ENCODE measurements around the gene HCFC2.
A peak's percentile ranks its signal among the peaks of the same experiment; 100 is the strongest.

The HCFC2 gene

GRCh38 chr12:104154806-104155205 is 90.5 kb downstream of the HCFC2 start:
- peak overlapping the region; percentile 28; the same call in 1 of the 2 replicates for H3K27ac ChIP-seq (replicated peaks)
- DNase-seq (ENCODE audit: low read depth in 1 of 2, low spot score in 1 of 2) = no peak
- H3K4me3 ChIP-seq (replicated peaks; ENCODE audit: insufficient read depth, low read length) = no peak overlapping the region
- no peaks in the 10 kb centered on the region for H3K27me3 ChIP-seq (ENCODE audit: insufficient read depth, poor library complexity, severe bottlenecking)
- TF ChIP-seq, protein P1, sequence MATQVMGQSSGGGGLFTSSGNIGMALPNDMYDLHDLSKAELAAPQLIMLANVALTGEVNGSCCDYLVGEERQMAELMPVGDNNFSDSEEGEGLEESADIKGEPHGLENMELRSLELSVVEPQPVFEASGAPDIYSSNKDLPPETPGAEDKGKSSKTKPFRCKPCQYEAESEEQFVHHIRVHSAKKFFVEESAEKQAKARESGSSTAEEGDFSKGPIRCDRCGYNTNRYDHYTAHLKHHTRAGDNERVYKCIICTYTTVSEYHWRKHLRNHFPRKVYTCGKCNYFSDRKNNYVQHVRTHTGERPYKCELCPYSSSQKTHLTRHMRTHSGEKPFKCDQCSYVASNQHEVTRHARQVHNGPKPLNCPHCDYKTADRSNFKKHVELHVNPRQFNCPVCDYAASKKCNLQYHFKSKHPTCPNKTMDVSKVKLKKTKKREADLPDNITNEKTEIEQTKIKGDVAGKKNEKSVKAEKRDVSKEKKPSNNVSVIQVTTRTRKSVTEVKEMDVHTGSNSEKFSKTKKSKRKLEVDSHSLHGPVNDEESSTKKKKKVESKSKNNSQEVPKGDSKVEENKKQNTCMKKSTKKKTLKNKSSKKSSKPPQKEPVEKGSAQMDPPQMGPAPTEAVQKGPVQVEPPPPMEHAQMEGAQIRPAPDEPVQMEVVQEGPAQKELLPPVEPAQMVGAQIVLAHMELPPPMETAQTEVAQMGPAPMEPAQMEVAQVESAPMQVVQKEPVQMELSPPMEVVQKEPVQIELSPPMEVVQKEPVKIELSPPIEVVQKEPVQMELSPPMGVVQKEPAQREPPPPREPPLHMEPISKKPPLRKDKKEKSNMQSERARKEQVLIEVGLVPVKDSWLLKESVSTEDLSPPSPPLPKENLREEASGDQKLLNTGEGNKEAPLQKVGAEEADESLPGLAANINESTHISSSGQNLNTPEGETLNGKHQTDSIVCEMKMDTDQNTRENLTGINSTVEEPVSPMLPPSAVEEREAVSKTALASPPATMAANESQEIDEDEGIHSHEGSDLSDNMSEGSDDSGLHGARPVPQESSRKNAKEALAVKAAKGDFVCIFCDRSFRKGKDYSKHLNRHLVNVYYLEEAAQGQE (IDR thresholded peaks at IDR 0.05; ENCODE audit: insufficient replicate concordance, low read depth) = no peak
- TF ChIP-seq, protein P2, sequence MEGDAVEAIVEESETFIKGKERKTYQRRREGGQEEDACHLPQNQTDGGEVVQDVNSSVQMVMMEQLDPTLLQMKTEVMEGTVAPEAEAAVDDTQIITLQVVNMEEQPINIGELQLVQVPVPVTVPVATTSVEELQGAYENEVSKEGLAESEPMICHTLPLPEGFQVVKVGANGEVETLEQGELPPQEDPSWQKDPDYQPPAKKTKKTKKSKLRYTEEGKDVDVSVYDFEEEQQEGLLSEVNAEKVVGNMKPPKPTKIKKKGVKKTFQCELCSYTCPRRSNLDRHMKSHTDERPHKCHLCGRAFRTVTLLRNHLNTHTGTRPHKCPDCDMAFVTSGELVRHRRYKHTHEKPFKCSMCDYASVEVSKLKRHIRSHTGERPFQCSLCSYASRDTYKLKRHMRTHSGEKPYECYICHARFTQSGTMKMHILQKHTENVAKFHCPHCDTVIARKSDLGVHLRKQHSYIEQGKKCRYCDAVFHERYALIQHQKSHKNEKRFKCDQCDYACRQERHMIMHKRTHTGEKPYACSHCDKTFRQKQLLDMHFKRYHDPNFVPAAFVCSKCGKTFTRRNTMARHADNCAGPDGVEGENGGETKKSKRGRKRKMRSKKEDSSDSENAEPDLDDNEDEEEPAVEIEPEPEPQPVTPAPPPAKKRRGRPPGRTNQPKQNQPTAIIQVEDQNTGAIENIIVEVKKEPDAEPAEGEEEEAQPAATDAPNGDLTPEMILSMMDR (IDR thresholded peaks at IDR 0.05; ENCODE audit: insufficient read depth, low read length) = no peak
- TF ChIP-seq POLR2AphosphoS5 (IDR thresholded peaks at IDR 0.05; ENCODE audit: low read depth) (no peak), SPI1 (IDR thresholded peaks at IDR 0.05; ENCODE audit: borderline replicate concordance, low read depth) (no peak), GABPA (IDR thresholded peaks at IDR 0.05; ENCODE audit: low read depth) (no peak)

Measured in HL-60 (cell line).